Nephron (organoid): ENCODE data around the gene TMCC3.
"Not testable (repeated sequence)": the region's sequence is repeated elsewhere in the genome, so short reads cannot be mapped to it uniquely, and the experiment has no call there.

Experiments used
- H3K27ac Mint-ChIP-seq, 3 experiments: 2 replicates each; pipeline ENCODE4 v1.8.0; 2020; ENCODE audit warnings: mixed read lengths in 3 of 3, mild to moderate bottlenecking in 2 of 3, moderate library complexity in 1 of 3
- H3K27me3 Mint-ChIP-seq: 2 replicates; pipeline ENCODE4 v1.8.0; 2021; ENCODE audit warnings: low read depth, mild to moderate bottlenecking, moderate library complexity, mixed read lengths
- H3K36me3 Mint-ChIP-seq: 2 replicates; pipeline ENCODE4 v1.8.0; 2020; ENCODE audit warnings: low read depth, mixed read lengths
- H3K4me1 Mint-ChIP-seq: 2 replicates; pipeline ENCODE4 v1.8.0; 2020; ENCODE audit warnings: mixed read lengths
- H3K4me3 Mint-ChIP-seq, 3 experiments: 2 replicates each; pipeline ENCODE4 v1.8.0; 2020; ENCODE audit warnings: mild to moderate bottlenecking in 3 of 3, mixed read lengths in 3 of 3, moderate library complexity in 2 of 3
- H3K9me3 Mint-ChIP-seq: 2 replicates; pipeline ENCODE4 v1.8.0; 2020; ENCODE audit warnings: mixed read lengths
- TF ChIP-seq, protein P1 (sequence below), 3 experiments: fragments of 200-600 bp; sonication (generic); IDR thresholded peaks; one replicate each; pipeline ENCODE4 v1.5.0; 2021; ENCODE audit warnings: antibody characterized with exemption in 3 of 3; ENCODE audit not compliant: unreplicated experiment in 3 of 3

The TMCC3 gene

DNA sequence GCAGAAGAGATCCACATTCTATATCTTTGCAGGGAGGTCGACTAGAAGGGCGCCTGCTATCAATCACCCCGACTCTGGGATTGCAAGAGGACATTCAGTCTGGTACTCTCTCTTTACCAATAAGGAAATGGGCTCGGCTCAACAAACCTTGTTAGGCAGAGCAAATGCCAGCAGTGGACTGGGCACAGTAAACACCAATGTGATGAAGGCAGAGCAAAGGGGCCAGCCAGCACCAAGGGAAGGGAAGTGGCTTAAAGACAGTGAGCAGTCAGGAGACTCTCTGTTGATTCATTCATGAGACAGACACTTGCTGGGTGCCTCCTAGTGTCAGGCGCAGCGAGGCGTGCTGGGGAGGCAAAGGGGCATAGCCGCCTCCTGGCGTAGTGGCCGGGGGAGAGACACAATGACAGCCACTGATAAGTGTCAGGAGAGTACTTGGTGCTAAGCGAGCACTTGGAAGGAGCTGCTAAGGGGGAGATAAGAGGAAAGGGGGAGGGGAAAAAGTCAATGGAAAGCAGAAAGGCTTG lies 34.1 kb downstream of the TMCC3 start:
- H3K9me3 Mint-ChIP-seq, result no peaks in the 10 kb centered on the region
- TF ChIP-seq, protein P1, sequence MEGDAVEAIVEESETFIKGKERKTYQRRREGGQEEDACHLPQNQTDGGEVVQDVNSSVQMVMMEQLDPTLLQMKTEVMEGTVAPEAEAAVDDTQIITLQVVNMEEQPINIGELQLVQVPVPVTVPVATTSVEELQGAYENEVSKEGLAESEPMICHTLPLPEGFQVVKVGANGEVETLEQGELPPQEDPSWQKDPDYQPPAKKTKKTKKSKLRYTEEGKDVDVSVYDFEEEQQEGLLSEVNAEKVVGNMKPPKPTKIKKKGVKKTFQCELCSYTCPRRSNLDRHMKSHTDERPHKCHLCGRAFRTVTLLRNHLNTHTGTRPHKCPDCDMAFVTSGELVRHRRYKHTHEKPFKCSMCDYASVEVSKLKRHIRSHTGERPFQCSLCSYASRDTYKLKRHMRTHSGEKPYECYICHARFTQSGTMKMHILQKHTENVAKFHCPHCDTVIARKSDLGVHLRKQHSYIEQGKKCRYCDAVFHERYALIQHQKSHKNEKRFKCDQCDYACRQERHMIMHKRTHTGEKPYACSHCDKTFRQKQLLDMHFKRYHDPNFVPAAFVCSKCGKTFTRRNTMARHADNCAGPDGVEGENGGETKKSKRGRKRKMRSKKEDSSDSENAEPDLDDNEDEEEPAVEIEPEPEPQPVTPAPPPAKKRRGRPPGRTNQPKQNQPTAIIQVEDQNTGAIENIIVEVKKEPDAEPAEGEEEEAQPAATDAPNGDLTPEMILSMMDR (IDR thresholded peaks at IDR 0.05; ENCODE audit: unreplicated experiment in 3 of 3), result no peak
- H3K27ac Mint-ChIP-seq, result no peak overlapping the region
- peaks cover 3% of the 10 kb centered on the region for H3K4me1 Mint-ChIP-seq
- no peaks in the 10 kb centered on the region for H3K27me3 Mint-ChIP-seq
- H3K36me3 Mint-ChIP-seq, result no peaks in the 10 kb centered on the region
- H3K4me3 Mint-ChIP-seq, result no peak overlapping the region

DNA sequence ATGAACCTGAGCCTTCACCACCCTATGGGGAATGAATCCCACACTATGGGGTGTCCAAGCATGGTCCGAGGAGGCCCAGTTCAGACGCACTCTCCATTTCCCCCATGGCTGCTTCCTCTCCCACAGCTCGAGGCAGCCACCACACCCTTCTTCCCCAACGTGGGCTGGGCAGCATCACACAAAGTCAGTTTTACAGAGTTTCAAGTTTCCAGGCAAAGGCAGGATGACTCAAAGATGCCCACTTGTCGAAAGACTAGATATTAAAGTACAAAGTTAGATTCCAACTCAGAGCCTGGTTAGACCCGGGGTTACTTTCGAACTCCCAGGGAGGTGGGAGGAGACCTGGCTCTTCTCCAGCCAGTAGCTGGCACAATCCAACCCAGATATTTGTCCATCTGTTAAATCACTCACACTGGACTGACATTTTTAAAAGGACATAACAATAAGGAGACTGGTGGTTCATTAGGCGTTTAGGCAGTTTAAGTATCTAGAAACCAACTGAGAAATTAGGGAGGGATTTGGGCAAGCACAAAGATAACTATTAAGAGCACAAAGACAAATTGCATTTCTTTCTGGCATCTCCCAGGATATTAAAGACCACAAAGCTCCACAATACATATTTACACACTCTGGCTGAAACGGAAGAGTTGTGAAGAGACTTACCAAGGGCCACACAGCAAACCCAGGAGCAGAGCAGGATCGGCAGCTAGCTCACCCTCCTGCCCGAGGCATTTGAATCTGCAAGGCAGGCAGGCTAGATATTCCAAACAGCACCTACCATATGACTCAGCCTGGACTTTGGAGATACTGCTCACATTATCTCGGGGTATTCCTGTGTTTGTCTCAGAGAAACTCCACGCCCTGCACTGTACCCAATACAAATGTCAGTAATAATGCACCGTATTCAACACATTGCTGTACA lies 34.8 kb downstream of the TMCC3 start:
- Mint-ChIP-seq H3K27me3 (no peaks in the 10 kb centered on the region), H3K4me3 (no peak overlapping the region), H3K4me1 (peaks cover 7% of the 10 kb centered on the region), H3K9me3 (no peaks in the 10 kb centered on the region), H3K27ac (no peak overlapping the region), H3K36me3 (no peaks in the 10 kb centered on the region)
- TF ChIP-seq, protein P1 (IDR thresholded peaks at IDR 0.05; ENCODE audit: unreplicated experiment in 3 of 3), result no peak

DNA sequence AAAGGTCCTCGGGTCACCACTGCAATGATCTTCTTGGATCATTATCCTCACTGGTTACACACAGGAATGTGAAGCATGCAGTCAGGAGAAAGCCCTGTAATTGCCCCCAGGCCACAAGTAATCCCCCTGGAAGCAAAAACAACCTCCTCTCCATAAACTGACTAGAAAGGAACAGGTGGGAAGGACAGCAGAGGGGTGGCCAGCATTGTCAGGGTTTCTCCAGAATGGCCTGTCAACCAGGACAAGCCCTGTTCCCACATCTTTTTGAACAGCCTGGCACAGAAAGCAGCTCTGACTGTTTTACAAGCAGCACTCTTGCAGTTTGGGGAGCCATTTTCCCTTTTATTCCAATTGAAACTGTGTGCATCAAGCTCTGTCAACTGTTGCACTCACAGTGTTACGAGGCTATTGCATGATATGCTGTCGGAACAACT lies 36.1 kb downstream of the TMCC3 start:
- H3K27me3 Mint-ChIP-seq, result no peaks in the 10 kb centered on the region
- peak overlapping the region in 2 of 3 experiments; percentile 19 to 51 for H3K4me3 Mint-ChIP-seq
- TF ChIP-seq, protein P1 (IDR thresholded peaks at IDR 0.05; ENCODE audit: unreplicated experiment in 3 of 3), result no peak
- H3K4me1 Mint-ChIP-seq, result peaks cover 13% of the 10 kb centered on the region
- H3K27ac Mint-ChIP-seq, result no peak overlapping the region
- no peaks in the 10 kb centered on the region for H3K9me3 Mint-ChIP-seq
- H3K36me3 Mint-ChIP-seq, result peaks cover 5% of the 10 kb centered on the region

DNA sequence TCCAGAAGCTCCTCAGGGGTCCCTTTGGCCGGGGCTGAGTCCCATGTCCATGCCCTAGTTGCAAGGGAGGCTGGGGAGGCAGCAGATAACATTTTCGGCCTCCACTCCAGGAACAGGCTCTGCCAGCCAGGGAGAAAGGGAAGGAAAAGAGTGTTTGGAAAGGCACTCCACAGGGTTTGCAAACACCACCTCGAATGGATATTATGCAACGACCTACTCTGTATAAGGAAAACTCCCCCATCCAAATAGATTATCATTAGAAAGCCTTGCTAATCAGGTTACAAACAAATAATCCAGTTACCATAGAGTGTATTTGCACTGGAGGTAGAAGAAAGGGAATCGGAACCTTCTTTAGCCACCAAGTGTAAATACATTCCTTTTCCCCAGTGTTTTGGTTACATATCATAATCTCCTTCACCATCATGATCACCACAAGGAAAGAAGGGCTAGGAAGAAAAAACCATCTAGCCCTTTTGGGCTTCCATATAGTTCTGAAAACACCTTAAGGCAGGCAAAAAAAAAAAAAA lies 40.4 kb downstream of the TMCC3 start:
- Mint-ChIP-seq H3K9me3 (peaks cover 6% of the 10 kb centered on the region), H3K36me3 (peaks cover 39% of the 10 kb centered on the region), H3K4me1 (peaks cover 13% of the 10 kb centered on the region), H3K27me3 (no peaks in the 10 kb centered on the region), H3K27ac (no peak overlapping the region), H3K4me3 (no peak overlapping the region)
- TF ChIP-seq, protein P1 (IDR thresholded peaks at IDR 0.05; ENCODE audit: unreplicated experiment in 3 of 3), result no peak

DNA sequence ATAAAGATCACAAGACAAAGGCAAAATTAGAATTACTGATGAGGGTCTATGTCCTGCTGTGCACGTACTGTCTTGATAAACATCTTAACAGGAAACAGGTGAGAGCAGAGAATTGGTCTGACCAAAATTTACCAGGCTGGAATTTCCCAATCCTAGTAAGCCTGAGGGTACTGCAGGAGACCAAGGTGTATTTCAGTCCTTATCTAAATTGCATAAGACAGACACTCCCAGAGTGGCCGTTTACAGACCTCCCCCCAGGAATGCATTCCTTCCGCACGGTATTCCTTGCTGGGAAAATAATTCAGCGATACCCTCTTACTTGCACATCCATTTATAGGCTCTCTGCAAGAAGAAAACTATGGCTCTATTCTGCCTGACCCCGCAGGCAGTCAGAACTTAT lies 43.5 kb downstream of the TMCC3 start:
- peaks cover 22% of the 10 kb centered on the region for H3K4me1 Mint-ChIP-seq
- not testable (repeated sequence) for H3K27me3 Mint-ChIP-seq, H3K27ac Mint-ChIP-seq, H3K4me3 Mint-ChIP-seq, H3K9me3 Mint-ChIP-seq
- peaks cover 42% of the 10 kb centered on the region for H3K36me3 Mint-ChIP-seq

DNA sequence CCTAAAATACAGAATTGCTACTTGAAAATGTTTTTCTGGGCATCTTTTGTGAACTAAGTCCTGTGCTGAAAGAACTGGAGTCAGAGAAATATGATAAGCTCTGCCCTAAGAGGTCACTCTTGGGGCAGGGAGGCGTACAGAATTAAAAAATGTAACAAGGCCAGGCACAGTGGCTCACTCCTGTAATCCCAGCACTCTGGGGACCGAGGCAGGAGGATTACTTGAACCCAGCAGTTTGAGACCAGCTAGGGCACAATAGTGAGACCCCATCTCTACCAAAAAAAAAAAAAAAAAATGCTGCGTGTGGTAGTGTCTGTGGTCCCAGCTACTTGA lies 46.0 kb downstream of the TMCC3 start:
- no peaks in the 10 kb centered on the region for H3K27me3 Mint-ChIP-seq
- H3K36me3 Mint-ChIP-seq, result peaks cover 38% of the 10 kb centered on the region
- no peak overlapping the region for H3K4me3 Mint-ChIP-seq
- H3K4me1 Mint-ChIP-seq, result peaks cover 23% of the 10 kb centered on the region
- H3K27ac Mint-ChIP-seq, result peak overlapping the region in 2 of 3 experiments; percentile 34 to 72
- TF ChIP-seq, protein P1 (IDR thresholded peaks at IDR 0.05; ENCODE audit: unreplicated experiment in 3 of 3), result no peak
- H3K9me3 Mint-ChIP-seq, result peaks cover 9% of the 10 kb centered on the region
